Measurements from ENCODE around the gene PNISR. TPM values are rescaled to one million over a fixed set of nuclear protein-coding genes. Genes with fewer than 3 reads are reported as not detected.

Gene PNISR
- total RNA-seq, 4 donors from 2014 or later, result 52.3 to 101 (median 56.5) TPM

DNA sequence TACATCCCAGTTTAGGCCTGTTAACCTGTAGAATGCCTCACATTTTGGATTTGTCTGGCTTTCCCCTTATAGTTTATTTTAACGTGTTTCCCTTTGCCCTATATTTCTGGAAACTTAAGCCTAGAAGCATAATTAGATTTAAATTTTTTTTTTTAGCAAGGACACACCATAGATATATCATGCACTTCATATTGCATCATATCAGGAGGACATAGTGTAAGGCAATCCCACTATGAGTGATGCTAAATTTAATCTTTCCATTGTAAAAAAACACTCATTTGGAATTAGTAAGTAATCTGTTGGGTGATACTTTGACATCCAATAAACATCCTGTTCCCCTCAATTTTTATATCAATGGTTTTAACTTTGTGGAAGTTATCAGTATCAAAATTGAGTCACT lies 65.3 kb downstream of the PNISR start:
- WGBS, 2 donors, result 61 to 74% methylated on average over 1 of the region's 1 CpG
- no peak for DNase-seq (ENCODE audit: low spot score in 2 of 2)
- no peak for TF ChIP-seq POLR2A (IDR thresholded peaks at IDR 0.05)
- no peak overlapping the region for H3K4me3 ChIP-seq (ENCODE audit: low read depth, poor library complexity, severe bottlenecking)
- intact Hi-C loops (cut with DNase I; ENCODE audit: low total_unique reads), result no loop called here

- H3K4me3 ChIP-seq (ENCODE audit: low read depth, poor library complexity, severe bottlenecking), result no peak overlapping the region
- intact Hi-C loops (cut with DNase I; ENCODE audit: low total_unique reads), result no loop called here
- WGBS, 2 donors, result 81 to 91% methylated on average over 1 of the region's 1 CpG
- TF ChIP-seq POLR2A (IDR thresholded peaks at IDR 0.05), result no peak
- no peak for TF ChIP-seq CTCF (IDR thresholded peaks at IDR 0.05)
- DNase-seq (ENCODE audit: low spot score in 2 of 2), result no peak
These were observed 68.5 kb downstream of the PNISR start for GRCh38 chr6:99356641-99357040.

DNA sequence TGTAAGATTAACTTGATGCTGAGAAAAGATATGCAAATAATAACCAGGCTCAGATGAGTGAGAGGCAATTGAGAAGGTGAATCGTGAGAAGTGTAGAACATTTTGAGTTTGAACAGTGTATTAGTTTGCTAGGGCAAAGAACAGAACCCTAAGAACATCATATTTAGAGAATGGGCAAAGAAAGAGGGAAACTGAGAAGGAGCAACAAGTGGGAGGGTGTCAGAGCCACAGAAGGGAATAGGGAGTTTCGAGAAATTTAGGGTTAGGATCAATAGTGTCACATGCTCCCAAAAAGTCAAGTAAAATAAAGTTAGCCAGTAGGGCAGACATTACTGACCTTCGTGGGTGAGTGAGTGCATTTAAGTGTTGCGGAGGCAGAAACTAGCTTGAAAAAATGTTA lies 70.1 kb downstream of the PNISR start:
- no peak overlapping the region for H3K4me3 ChIP-seq (ENCODE audit: low read depth, poor library complexity, severe bottlenecking)
- no peak for DNase-seq (ENCODE audit: low spot score in 2 of 2)
- intact Hi-C loops (cut with DNase I; ENCODE audit: low total_unique reads), result no loop called here
- 75 to 77% methylated on average over 4 of the region's 4 CpGs for WGBS, 2 donors
- TF ChIP-seq CTCF (IDR thresholded peaks at IDR 0.05), result no peak
- no peak for TF ChIP-seq POLR2A (IDR thresholded peaks at IDR 0.05)

- intact Hi-C loops (cut with DNase I; ENCODE audit: low total_unique reads), result no loop called here
- 68 to 69% methylated on average over 9 of the region's 9 CpGs for WGBS, 2 donors
- DNase-seq (ENCODE audit: low spot score in 2 of 2), result no peak
- no peak for TF ChIP-seq POLR2A (IDR thresholded peaks at IDR 0.05)
- TF ChIP-seq CTCF (IDR thresholded peaks at IDR 0.05), result no peak
- no peak overlapping the region for H3K4me3 ChIP-seq (ENCODE audit: low read depth, poor library complexity, severe bottlenecking)
These were observed 72.0 kb downstream of the PNISR start for GRCh38 chr6:99353126-99353525.

- no peak for DNase-seq (ENCODE audit: low spot score in 2 of 2)
- no peak for TF ChIP-seq CTCF (IDR thresholded peaks at IDR 0.05)
- TF ChIP-seq POLR2A (IDR thresholded peaks at IDR 0.05), result no peak
- intact Hi-C loops (cut with DNase I; ENCODE audit: low total_unique reads), result no loop called here
- H3K4me3 ChIP-seq (ENCODE audit: low read depth, poor library complexity, severe bottlenecking), result no peak overlapping the region
- 32 to 39% methylated on average over 10 of the region's 10 CpGs for WGBS, 2 donors
These were observed 74.5 kb downstream of the PNISR start for GRCh38 chr6:99350573-99350972.

- WGBS, 2 donors, result 2% methylated on average over 48 to 58 of the region's 108 CpGs
- intact Hi-C loops (cut with DNase I; ENCODE audit: low total_unique reads), result no loop called here
- H3K4me3 ChIP-seq (ENCODE audit: low read depth, poor library complexity, severe bottlenecking), result peak within 1 kb of the TSS; percentile 43
- no peak for TF ChIP-seq POLR2A (IDR thresholded peaks at IDR 0.05)
- no peak for TF ChIP-seq CTCF (IDR thresholded peaks at IDR 0.05)
- no peak for DNase-seq (ENCODE audit: low spot score in 2 of 2)
These were observed 75.7 kb downstream of the PNISR start, which contains the start of gene FAXC for GRCh38 chr6:99349171-99350141. Gene FAXC, minus strand, starts transcription at chr6:99349674. Its CDS starts 302 bp downstream, at chr6:99349372.

All from lower leg skin (tissue), 4 donors.